BJ (cell line): ENCODE results near the gene TDRD12. TPM values are rescaled to one million over a fixed set of nuclear protein-coding genes. Genes with fewer than 3 reads are reported as not detected.

Source experiments
- CTCF ChIA-PET: fragments of 350-600 bp; formaldehyde crosslinking; extraction: SDS; loops from one replicate; lab custom pipeline; 2021; ENCODE audit warnings: antibody characterized with exemption, inconsistent platforms; lab: Yijun Ruan, JAX
- POLR2A ChIA-PET: fragments of 300-600 bp; sonication (Branson Sonifier 250); formaldehyde crosslinking; extraction: SDS; loops from one replicate; lab custom pipeline; 2021; ENCODE audit warnings: antibody characterized with exemption; lab: Charles Lee
- DNase-seq: peaks from one replicate; pipeline ENCODE4 v3.0.0-alpha.2; 2011; ENCODE audit warnings: low read depth
- H3K27me3 ChIP-seq: 2 replicates; pipeline ENCODE4 v1.6.0; 2011; ENCODE audit warnings: low read length; ENCODE audit not compliant: control insufficient read depth, insufficient read depth
- H3K36me3 ChIP-seq: 2 replicates; pipeline ENCODE4 v1.5.1; 2011; ENCODE audit warnings: low read length; ENCODE audit not compliant: control insufficient read depth, insufficient read depth
- H3K4me3 ChIP-seq: 2 replicates; pipeline ENCODE4 v1.5.1; 2011; ENCODE audit warnings: low read depth, mild to moderate bottlenecking, control low read depth, low read length
- CTCF ChIP-seq: IDR thresholded peaks from 2 replicates; pipeline ENCODE4 v1.5.1; 2011; ENCODE audit warnings: low read depth, mild to moderate bottlenecking, control low read depth, inconsistent platforms, low read length, moderate library complexity; ENCODE audit not compliant: insufficient read depth
- polyA plus RNA-seq: library from polyadenylated mRNA; depleted of rRNA; stranded (reverse); fragments of >200 nt; gene quantifications from 2 replicates; pipeline ENCODE4 v1.2.3, GENCODE V29; 2011

Gene TDRD12
- polyA plus RNA-seq, 1 experiment = not detected

- ChIA-PET POLR2A (no interaction called here), CTCF (no interaction called here)
- H3K27me3 ChIP-seq = peaks cover 8% of the 10 kb centered on the region
- DNase-seq = no peak
- no peak overlapping the region for H3K4me3 ChIP-seq
- TF ChIP-seq CTCF = no peak
- no peaks in the 10 kb centered on the region for H3K36me3 ChIP-seq
Measured at GRCh38 chr19:32817569-32818476, 98.3 kb downstream of the TDRD12 start.

- Histone ChIP-seq H3K27me3 (peaks cover 8% of the 10 kb centered on the region), H3K36me3 (no peaks in the 10 kb centered on the region), H3K4me3 (no peak overlapping the region)
- ChIA-PET CTCF (no interaction called here), POLR2A (no interaction called here)
- no peak for TF ChIP-seq CTCF
- no peak for DNase-seq
Measured at GRCh38 chr19:32818536-32818935, 99.0 kb downstream of the TDRD12 start.

GRCh38 chr19:32819419-32820400 lies 100.1 kb downstream of the TDRD12 start:
- no peak for DNase-seq
- H3K27me3 ChIP-seq = peaks cover 10% of the 10 kb centered on the region
- POLR2A ChIA-PET = no interaction called here
- H3K4me3 ChIP-seq = no peak overlapping the region
- H3K36me3 ChIP-seq = no peaks in the 10 kb centered on the region
- CTCF ChIA-PET = interaction anchor here (0.8 kb wide), 1 partner anchor 27 kb away, joined by 3 read pairs; no protein-coding TSS in a partner anchor
- TF ChIP-seq CTCF = no peak

- CTCF ChIA-PET = interaction anchor here (1.1 kb wide), 1 partner anchor 20 kb away, joined by 3 read pairs; no protein-coding TSS in a partner anchor
Measured at GRCh38 chr19:32822916-32823746, 103.6 kb downstream of the TDRD12 start.

More at GRCh38 chr19:32822916-32823746, 103.6 kb downstream of the TDRD12 start:
- Histone ChIP-seq H3K4me3 (no peak overlapping the region), H3K27me3 (peaks cover 9% of the 10 kb centered on the region), H3K36me3 (no peaks in the 10 kb centered on the region)
- POLR2A ChIA-PET = no interaction called here
- DNase-seq = no peak
- TF ChIP-seq CTCF = no peak
